Fibroblast of pulmonary artery (primary cell): ENCODE measurements around the gene TMEM245.
"Not testable (repeated sequence)": the region's sequence is repeated elsewhere in the genome, so short reads cannot be mapped to it uniquely, and the experiment has no call there.

Experiments used
- DNase-seq: peaks from one replicate; pipeline ENCODE4 v3.0.0-alpha.2; 2010; ENCODE audit warnings: low read depth
- H3K4me3 ChIP-seq: replicated peaks from 2 replicates; pipeline ENCODE4 v1.5.1; 2011; ENCODE audit warnings: low read depth, mild to moderate bottlenecking, control low read depth, low read length, moderate library complexity
- TF ChIP-seq, protein P1 (sequence below): IDR thresholded peaks from 2 replicates; pipeline ENCODE4 v1.5.1; 2011; ENCODE audit warnings: mild to moderate bottlenecking, control low read depth, low read length, inconsistent platforms; ENCODE audit errors: missing control alignments

TMEM245 gene

DNA sequence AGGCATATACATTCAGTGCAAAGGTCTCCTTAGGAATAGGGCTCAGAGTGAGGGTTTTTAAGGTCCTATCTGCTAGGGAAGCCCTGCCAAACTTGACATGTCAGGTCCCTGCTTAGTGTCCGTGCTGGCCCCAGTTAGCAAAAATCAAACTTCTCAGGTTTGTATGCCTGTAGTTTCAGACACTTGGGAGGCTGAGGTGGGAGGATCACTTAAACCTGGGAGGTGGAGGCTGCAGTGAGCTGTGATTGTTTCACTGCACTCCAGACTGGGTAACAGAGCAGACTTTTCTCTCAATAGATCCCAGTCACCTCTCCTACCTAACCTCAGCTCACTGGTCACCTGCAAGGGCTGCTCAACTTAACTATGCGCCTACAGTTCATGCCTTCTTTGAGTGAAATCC is 18.7 kb upstream of the TMEM245 start:
- no peak overlapping the region for H3K4me3 ChIP-seq
- TF ChIP-seq, protein P1, sequence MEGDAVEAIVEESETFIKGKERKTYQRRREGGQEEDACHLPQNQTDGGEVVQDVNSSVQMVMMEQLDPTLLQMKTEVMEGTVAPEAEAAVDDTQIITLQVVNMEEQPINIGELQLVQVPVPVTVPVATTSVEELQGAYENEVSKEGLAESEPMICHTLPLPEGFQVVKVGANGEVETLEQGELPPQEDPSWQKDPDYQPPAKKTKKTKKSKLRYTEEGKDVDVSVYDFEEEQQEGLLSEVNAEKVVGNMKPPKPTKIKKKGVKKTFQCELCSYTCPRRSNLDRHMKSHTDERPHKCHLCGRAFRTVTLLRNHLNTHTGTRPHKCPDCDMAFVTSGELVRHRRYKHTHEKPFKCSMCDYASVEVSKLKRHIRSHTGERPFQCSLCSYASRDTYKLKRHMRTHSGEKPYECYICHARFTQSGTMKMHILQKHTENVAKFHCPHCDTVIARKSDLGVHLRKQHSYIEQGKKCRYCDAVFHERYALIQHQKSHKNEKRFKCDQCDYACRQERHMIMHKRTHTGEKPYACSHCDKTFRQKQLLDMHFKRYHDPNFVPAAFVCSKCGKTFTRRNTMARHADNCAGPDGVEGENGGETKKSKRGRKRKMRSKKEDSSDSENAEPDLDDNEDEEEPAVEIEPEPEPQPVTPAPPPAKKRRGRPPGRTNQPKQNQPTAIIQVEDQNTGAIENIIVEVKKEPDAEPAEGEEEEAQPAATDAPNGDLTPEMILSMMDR: no peak
- DNase-seq: no peak

DNA sequence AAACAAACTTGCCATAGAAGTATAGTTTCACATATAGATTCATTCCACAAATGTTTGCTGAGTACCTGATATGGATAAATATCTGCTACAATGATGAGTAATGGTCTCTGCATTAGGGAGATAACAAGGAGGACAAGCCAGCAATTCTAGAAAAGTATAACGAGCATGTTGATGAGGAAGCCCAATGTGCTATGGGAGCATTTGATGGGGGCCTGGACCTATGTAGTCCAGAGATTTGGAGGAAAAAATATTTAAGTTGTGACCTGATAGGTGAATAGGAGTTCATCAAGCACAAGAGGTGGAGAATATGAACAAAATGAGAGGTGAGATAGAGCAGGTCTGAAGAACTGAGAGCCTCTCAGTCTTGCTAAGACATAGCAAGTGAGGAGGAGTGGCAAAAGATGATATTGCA is 14.4 kb upstream of the TMEM245 start:
- TF ChIP-seq, protein P1: no peak
- no peak overlapping the region for H3K4me3 ChIP-seq
- no peak for DNase-seq

DNA sequence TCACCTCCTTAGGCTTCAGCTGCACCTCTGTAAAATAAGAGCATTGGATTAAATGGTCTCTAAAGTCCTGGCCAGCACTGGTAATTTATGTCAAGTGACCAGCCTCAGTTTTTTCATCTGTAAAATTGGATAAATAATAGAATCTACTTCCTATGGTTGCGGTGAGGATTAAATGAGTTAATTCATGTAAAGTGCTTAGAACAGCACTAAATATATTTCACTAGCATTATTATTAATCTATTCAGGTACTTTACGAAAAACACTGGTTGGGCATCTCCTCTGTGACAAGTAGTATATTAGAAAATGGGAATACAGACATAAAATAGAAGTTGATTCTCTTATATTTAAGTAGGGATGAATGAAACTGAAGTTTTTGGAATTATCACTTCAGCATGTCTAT is 13.8 kb upstream of the TMEM245 start:
- DNase-seq: no peak
- no peak overlapping the region for H3K4me3 ChIP-seq
- TF ChIP-seq, protein P1: no peak

DNA sequence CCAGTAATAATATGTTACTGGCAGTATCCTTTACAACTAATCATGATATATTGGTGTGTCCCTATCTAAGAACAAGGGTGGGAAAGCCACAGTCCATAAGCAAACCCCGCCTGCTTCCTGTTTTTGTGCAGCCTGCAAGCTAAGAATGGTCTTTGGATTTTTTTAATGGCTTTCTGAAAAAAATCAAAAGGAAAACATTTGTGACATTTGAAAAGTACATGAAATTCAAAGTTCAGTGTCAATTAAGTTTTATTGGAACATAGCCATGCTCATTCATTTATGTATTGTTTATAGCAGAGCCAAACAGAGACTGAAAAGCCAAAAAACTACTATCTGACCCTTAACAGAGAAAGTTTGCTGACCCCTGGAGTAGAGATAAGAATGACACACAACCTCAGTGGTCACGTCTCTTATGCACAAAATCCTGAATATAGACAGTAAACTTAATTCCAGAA is 12.8 kb upstream of the TMEM245 start:
- TF ChIP-seq, protein P1: no peak
- H3K4me3 ChIP-seq: no peak overlapping the region
- DNase-seq: no peak

DNA sequence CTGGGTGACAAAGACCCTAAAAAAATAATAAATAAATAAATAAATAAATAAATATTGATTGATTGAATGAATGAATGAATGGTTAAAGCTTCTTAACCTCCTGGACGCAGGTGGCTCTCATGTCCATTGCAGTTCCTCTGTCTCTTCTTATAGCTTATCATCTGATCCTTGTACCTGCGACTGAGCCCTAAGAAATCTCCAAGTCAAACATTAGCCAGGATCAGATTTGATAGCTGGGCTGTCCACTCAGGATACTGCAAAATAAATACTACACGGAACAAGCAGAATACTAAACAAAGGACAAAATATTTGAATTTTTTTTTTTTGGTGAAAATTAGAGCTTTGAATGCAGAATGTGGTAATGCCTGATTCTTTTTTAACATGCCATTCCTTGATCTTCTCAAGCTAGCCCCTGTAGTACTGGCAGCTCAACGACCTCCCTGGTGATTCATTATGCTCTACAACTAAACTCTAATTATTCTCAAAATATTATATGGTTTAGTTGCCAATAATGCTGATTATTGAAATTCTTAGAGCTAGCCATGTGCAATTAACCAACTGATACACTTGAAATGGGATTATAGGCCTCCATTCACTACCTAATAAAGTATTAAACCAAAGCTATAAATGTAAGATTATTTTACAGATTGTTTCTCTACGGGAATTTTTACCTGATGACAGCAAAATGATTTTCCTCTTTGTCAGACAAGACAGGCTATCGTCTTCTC is 9.9 kb upstream of the TMEM245 start:
- no peak for DNase-seq
- TF ChIP-seq, protein P1: no peak
- no peak overlapping the region for H3K4me3 ChIP-seq

DNA sequence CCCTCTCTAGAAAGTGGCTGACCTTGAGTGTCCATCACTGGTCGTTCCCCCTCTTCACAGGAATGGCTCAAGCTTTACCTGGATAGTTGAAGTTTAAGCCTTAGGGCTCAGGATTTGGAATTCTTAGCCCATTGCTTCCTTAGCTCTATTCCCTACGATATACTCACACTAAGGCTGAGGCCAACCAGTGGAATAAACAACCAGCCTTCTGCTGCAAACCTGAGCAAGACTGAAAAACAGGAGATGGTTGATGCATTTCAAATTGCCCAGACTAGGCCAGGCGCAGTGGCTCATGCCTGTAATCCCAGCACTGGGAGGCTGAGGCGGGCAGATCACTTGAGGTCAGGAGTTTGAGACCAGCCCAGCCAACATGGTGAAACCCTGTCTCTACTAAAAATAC is 6.9 kb upstream of the TMEM245 start:
- not testable (repeated sequence) for DNase-seq, H3K4me3 ChIP-seq

DNA sequence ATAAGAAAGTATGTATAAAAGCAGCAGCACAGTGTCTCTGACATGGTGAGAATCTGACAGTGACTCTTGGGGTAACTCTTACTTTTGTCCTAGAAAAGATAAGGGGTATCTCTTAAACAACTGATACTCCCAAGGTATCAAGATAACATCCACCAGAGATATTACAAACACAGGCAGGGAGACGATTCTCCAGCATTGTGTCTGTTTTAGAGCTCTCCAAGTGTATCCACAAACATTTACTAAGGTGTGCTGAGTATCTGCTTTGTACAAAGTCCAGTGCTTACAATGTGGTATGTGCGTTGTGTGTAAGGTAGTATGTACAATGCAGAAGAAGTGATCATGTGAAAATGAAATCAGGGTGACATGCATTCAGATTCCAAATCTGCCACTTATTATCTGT is 4.4 kb upstream of the TMEM245 start:
- TF ChIP-seq, protein P1: no peak
- no peak for DNase-seq
- H3K4me3 ChIP-seq: no peak overlapping the region
